Measurements from ENCODE around the gene GDPD2.

The GDPD2 gene

GRCh38 chrX:70437011-70437410 is 13.9 kb downstream of the GDPD2 start:
- DNase-seq (ENCODE audit: low read depth), result no peak
- no peak overlapping the region for H3K4me3 ChIP-seq (ENCODE audit: low read depth, low read length)
- no peak for TF ChIP-seq CTCF (IDR thresholded peaks at IDR 0.05; ENCODE audit: control insufficient read depth, extremely low read depth, insufficient read depth)

- H3K4me3 ChIP-seq (ENCODE audit: low read depth, low read length), result no peak overlapping the region
- TF ChIP-seq CTCF (IDR thresholded peaks at IDR 0.05; ENCODE audit: control insufficient read depth, extremely low read depth, insufficient read depth), result no peak
- DNase-seq (ENCODE audit: low read depth), result no peak
Measured at GRCh38 chrX:70437921-70438665, 15.0 kb downstream of the GDPD2 start.

- H3K4me3 ChIP-seq (ENCODE audit: low read depth, low read length), result no peak overlapping the region
- no peak for TF ChIP-seq CTCF (IDR thresholded peaks at IDR 0.05; ENCODE audit: control insufficient read depth, extremely low read depth, insufficient read depth)
- DNase-seq (ENCODE audit: low read depth), result no peak
Measured at GRCh38 chrX:70439016-70439415, 15.9 kb downstream of the GDPD2 start.

- no peak for DNase-seq (ENCODE audit: low read depth)
- no peak for TF ChIP-seq CTCF (IDR thresholded peaks at IDR 0.05; ENCODE audit: control insufficient read depth, extremely low read depth, insufficient read depth)
- H3K4me3 ChIP-seq (ENCODE audit: low read depth, low read length), result no peak overlapping the region
Measured at GRCh38 chrX:70442224-70442623, 19.1 kb downstream of the GDPD2 start.

- H3K4me3 ChIP-seq (ENCODE audit: low read depth, low read length), result no peak within 1 kb of the TSS
- DNase-seq (ENCODE audit: low read depth), result no peak
Measured at GRCh38 chrX:70444326-70444945, 21.3 kb downstream of the GDPD2 start, which contains the start of gene DLG3. Gene DLG3 (plus strand): TSS chrX:70444835. CDS start chrX:70445202, 367 bp downstream.

GRCh38 chrX:70444946-70445656 is 22.0 kb downstream of the GDPD2 start:
- no peak for DNase-seq (ENCODE audit: low read depth)
- TF ChIP-seq CTCF (IDR thresholded peaks at IDR 0.05; ENCODE audit: control insufficient read depth, extremely low read depth, insufficient read depth), result no peak
- H3K4me3 ChIP-seq (ENCODE audit: low read depth, low read length), result no peak overlapping the region

More at GRCh38 chrX:70444326-70444945, 21.3 kb downstream of the GDPD2 start, which contains the start of gene DLG3:
- TF ChIP-seq CTCF (IDR thresholded peaks at IDR 0.05; ENCODE audit: control insufficient read depth, extremely low read depth, insufficient read depth), result no peak

Measured in LNCaP clone FGC (cell line).